BJ (cell line): Measurements from ENCODE around the gene TMEM175. TPM values are rescaled to one million over a fixed set of nuclear protein-coding genes. Genes with fewer than 3 reads are reported as not detected.

Experiments
- CTCF ChIA-PET: fragments of 350-600 bp; formaldehyde crosslinking; extraction: SDS; loops from one replicate; lab custom pipeline; 2021; ENCODE audit warnings: antibody characterized with exemption, inconsistent platforms; lab: Yijun Ruan, JAX
- POLR2A ChIA-PET: fragments of 300-600 bp; sonication (Branson Sonifier 250); formaldehyde crosslinking; extraction: SDS; loops from one replicate; lab custom pipeline; 2021; ENCODE audit warnings: antibody characterized with exemption; lab: Charles Lee
- DNase-seq: peaks from one replicate; pipeline ENCODE4 v3.0.0-alpha.2; 2011; ENCODE audit warnings: low read depth
- H3K27me3 ChIP-seq: 2 replicates; pipeline ENCODE4 v1.6.0; 2011; ENCODE audit warnings: low read length; ENCODE audit not compliant: control insufficient read depth, insufficient read depth
- H3K36me3 ChIP-seq: 2 replicates; pipeline ENCODE4 v1.5.1; 2011; ENCODE audit warnings: low read length; ENCODE audit not compliant: control insufficient read depth, insufficient read depth
- H3K4me3 ChIP-seq: 2 replicates; pipeline ENCODE4 v1.5.1; 2011; ENCODE audit warnings: low read depth, mild to moderate bottlenecking, control low read depth, low read length
- polyA plus RNA-seq: library from polyadenylated mRNA; depleted of rRNA; stranded (reverse); fragments of >200 nt; gene quantifications from 2 replicates; pipeline ENCODE4 v1.2.3, GENCODE V29; 2011
- TF ChIP-seq, protein P1 (sequence below): IDR thresholded peaks from 2 replicates; pipeline ENCODE4 v1.5.1; 2011; ENCODE audit warnings: low read depth, mild to moderate bottlenecking, control low read depth, inconsistent platforms, low read length, moderate library complexity; ENCODE audit not compliant: insufficient read depth

The TMEM175 gene
- polyA plus RNA-seq, 1 experiment = 77.8 TPM

DNA sequence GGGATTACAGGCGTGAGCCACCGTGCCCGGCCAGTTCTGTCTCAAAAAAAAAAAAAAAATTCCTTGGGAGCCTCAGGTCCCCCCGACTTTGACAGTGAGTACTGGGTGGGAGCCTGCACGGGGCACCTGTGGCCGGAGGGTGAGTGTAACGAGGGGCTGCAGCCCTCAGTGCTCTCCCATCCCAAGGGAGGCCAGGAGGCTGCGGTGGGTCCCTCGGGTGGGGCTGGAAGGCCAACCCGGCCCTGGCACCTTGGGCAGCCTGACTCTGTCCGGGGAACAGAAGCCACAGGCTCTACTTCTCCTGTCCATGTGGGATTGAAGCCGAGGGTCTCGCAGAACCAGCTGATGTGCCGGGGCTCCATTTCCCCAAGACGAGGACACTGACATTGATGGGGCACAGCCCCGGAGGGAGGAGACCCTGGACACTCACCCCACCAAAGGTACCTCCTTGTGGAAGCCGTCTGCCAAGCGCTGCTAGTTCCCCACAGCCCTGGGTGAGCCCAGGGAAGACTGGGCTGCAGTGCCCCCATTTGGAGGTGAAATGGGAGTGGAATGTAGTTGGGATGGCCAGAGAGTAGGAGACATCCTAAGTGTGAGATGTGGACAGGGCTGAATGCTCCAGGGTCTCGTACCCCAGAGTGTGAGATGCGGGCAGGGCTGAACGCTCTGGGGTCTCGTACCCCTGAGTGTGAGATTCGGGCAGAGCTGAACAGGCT lies 63.2 kb downstream of the TMEM175 start:
- ChIA-PET POLR2A (no interaction called here), CTCF (interaction anchor here (0.5 kb wide), 1 partner anchor 1111 kb away, joined by 3 read pairs; no protein-coding TSS in a partner anchor)
- DNase-seq = no peak
- H3K36me3 ChIP-seq = peaks cover 4% of the 10 kb centered on the region
- peaks cover 22% of the 10 kb centered on the region for H3K27me3 ChIP-seq
- TF ChIP-seq, protein P1, sequence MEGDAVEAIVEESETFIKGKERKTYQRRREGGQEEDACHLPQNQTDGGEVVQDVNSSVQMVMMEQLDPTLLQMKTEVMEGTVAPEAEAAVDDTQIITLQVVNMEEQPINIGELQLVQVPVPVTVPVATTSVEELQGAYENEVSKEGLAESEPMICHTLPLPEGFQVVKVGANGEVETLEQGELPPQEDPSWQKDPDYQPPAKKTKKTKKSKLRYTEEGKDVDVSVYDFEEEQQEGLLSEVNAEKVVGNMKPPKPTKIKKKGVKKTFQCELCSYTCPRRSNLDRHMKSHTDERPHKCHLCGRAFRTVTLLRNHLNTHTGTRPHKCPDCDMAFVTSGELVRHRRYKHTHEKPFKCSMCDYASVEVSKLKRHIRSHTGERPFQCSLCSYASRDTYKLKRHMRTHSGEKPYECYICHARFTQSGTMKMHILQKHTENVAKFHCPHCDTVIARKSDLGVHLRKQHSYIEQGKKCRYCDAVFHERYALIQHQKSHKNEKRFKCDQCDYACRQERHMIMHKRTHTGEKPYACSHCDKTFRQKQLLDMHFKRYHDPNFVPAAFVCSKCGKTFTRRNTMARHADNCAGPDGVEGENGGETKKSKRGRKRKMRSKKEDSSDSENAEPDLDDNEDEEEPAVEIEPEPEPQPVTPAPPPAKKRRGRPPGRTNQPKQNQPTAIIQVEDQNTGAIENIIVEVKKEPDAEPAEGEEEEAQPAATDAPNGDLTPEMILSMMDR = no peak
- no peak overlapping the region for H3K4me3 ChIP-seq

DNA sequence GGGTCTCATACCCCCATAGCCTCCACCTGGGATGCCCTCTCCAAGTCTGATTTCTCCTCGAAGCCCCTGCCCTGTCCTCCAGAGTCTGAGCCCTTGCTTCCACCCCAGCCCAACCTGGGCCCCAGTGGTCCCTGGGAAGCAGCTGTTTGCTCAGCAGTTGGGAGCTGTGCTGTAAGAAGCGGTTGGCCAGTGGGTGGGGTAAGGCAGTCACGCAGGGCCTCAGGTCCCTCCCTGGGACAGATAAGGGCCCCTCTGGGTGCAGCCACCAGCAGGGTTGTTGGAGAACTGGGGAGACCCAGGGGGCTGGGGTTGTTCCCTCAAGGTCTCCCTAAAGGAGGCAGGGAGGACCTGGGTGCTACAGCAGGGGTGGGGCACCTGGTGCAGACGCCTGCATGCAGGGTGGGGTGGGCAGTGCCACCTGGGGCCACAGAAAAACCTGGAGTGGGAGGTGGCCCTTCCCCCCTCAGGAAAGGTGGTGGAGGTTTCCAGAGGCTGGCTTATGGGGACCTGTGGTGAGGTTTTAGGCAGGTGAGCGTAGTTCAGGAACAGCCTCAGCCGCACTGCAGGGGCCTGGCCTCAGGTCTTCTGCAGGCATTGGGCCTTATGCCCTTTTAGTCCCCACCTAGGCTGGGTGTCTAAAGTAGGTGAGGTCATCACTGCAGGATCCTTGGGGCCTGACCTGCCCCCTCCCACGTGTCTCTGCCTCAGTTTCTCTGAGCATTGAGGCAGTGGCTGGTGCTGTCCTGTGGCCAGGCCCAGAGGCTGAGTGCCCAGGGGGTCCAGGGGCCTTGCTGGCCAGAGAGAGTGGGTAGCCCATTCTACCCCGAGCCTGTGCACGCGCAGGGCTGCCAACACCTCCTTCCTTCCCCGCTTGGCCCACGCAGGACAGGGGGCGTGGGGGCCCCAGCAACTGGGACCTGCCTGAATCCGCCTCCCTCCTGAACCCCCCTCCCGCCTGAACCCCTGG lies 64.1 kb downstream of the TMEM175 start:
- ChIA-PET CTCF (interaction anchor here (1.0 kb wide), 1 partner anchor 12 kb away, joined by 3 read pairs; no protein-coding TSS in a partner anchor), POLR2A (no interaction called here)
- Histone ChIP-seq H3K36me3 (peaks cover 3% of the 10 kb centered on the region; the same call in 1 of the 2 replicates), H3K27me3 (peaks cover 24% of the 10 kb centered on the region), H3K4me3 (no peak overlapping the region)
- DNase-seq = no peak
- TF ChIP-seq, protein P1 = no peak

DNA sequence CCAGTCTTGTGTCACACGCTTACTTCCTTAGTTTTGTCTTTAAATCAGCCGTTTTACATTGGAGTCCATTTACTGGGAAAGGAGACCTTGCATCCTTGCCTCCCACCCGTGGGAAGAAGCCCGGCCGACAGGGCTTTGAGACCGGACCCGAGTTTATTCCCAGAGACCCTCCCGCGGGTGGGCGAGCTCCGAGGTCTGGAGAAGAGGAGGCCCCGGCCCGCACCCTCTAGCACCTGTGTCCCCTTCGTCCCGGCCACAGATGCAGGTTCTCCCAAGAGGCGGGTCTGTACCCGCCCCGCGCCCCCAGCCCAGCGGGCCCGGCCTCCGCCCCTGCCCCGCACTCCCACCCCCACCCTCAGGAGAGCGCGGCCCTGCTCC lies 64.7 kb downstream of the TMEM175 start:
- H3K4me3 ChIP-seq = no peak overlapping the region
- peaks cover 26% of the 10 kb centered on the region for H3K27me3 ChIP-seq
- POLR2A ChIA-PET = no interaction called here
- TF ChIP-seq, protein P1 = no peak
- DNase-seq = no peak
- H3K36me3 ChIP-seq = peaks cover under 1% of the 10 kb centered on the region; the same call in 1 of the 2 replicates
- CTCF ChIA-PET = interaction anchor here (1.0 kb wide), 1 partner anchor 11 kb away, joined by 3 read pairs; no protein-coding TSS in a partner anchor

DNA sequence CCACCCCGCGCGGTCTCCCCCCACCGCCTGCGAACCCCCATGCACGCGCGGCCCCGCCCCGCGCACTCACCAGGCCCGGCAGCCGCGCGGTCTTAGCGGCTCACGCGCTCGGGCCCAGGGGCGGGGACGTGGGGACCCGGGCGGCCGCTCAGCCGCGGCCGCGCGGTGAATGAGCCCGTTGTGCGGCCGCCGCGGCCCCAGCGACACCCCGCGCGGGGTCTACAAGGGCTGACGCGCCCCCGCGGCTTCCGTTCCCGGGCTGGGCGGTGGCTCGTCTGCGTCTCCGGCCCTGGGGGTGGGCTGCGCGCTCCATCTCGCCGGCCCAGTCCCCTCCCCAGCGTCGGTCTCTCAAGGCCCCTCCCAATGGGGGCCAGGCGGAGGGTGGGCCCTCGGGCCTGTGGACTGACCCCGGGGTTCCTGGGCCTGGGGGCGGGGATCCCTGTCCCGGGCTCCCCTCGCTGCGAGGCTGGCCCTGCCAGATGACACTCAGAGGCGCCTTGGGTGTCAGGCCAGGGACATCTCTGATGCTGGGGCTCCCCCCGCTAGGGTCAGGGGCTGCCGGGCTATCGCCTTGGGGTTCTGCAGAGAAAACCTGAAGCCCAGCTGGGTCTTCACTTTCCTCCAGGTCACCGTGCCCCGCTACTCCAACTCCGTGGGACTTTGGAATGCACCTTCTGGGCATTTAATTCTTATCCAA lies 65.3 kb downstream of the TMEM175 start:
- TF ChIP-seq, protein P1 = no peak
- H3K4me3 ChIP-seq = peak overlapping the region; percentile 23
- no peak for DNase-seq
- H3K36me3 ChIP-seq = no peaks in the 10 kb centered on the region
- peaks cover 29% of the 10 kb centered on the region for H3K27me3 ChIP-seq
- ChIA-PET POLR2A (no interaction called here), CTCF (interaction anchor here (1.0 kb wide), 1 partner anchor 11 kb away, joined by 3 read pairs; no protein-coding TSS in a partner anchor)
